IMR-90 (cell line): ENCODE measurements around the gene KCNMA1. TPM values are rescaled to one million over a fixed set of nuclear protein-coding genes. Genes with fewer than 3 reads are reported as not detected.

Source experiments
- ATAC-seq: fragments of 200-7000 bp; cut with Tn5 transposase; 2 replicates; pipeline ENCODE4 v1.9.1; 2020; ENCODE audit warnings: low read depth, mild to moderate bottlenecking, moderate library complexity
- BruUV-seq: library from RNA; stranded (reverse); fragments of 400-500 nt; replicated peaks from 2 replicates; lab custom pipeline; 2021; lab: Mats Ljungman, UMichigan
- CTCF ChIA-PET: fragments of 300-600 bp; formaldehyde crosslinking; extraction: SDS; loops from one replicate; lab custom pipeline; 2021; ENCODE audit warnings: antibody characterized with exemption; lab: Yijun Ruan, JAX
- POLR2A ChIA-PET: fragments of 300-600 bp; sonication (Branson Sonifier 250); formaldehyde crosslinking; loops from one replicate; lab custom pipeline; 2022; ENCODE audit warnings: antibody characterized with exemption; ENCODE audit not compliant: unreplicated experiment; lab: Charles Lee
- DNase-seq: peaks from one replicate; pipeline ENCODE4 v3.0.0; 2013
- H2AFZ ChIP-seq: replicated peaks from 2 replicates; pipeline ENCODE3; 2013; ENCODE audit warnings: low read length, mild to moderate bottlenecking; ENCODE audit not compliant: poor library complexity
- H2AK5ac ChIP-seq: 2 replicates; pipeline ENCODE4 v1.6.1; 2013; ENCODE audit warnings: low read depth, low read length, inconsistent platforms
- H2AK9ac ChIP-seq: replicated peaks from 2 replicates; pipeline ENCODE3; 2013; ENCODE audit warnings: mild to moderate bottlenecking, low read depth, low read length, moderate library complexity; ENCODE audit not compliant: poor library complexity
- H2BK120ac ChIP-seq: 2 replicates; pipeline ENCODE4 v1.6.1; 2013; ENCODE audit warnings: low read depth, low read length, inconsistent platforms
- H2BK15ac ChIP-seq: 3 replicates; pipeline ENCODE4 v1.6.1; 2013; ENCODE audit warnings: low read depth, low read length, inconsistent platforms
- H2BK20ac ChIP-seq: 2 replicates; pipeline ENCODE4 v1.6.1; 2013; ENCODE audit warnings: low read depth, mild to moderate bottlenecking, inconsistent platforms, low read length, moderate library complexity
- H2BK5ac ChIP-seq: 2 replicates; pipeline ENCODE4 v1.6.1; 2013; ENCODE audit warnings: mild to moderate bottlenecking, low read depth, low read length, inconsistent platforms; ENCODE audit not compliant: poor library complexity, severe bottlenecking
- H3K14ac ChIP-seq: replicated peaks from 2 replicates; pipeline ENCODE4 v1.6.1; 2013; ENCODE audit warnings: low read depth, low read length, inconsistent platforms
- H3K18ac ChIP-seq: 2 replicates; pipeline ENCODE4 v1.6.1; 2013; ENCODE audit warnings: low read depth, low read length, control low read depth
- H3K23ac ChIP-seq: 2 replicates; pipeline ENCODE4 v1.6.1; 2013; ENCODE audit warnings: low read depth, low read length, inconsistent platforms
- H3K27ac ChIP-seq: 2 replicates; pipeline ENCODE4 v1.5.1; 2013; ENCODE audit warnings: mild to moderate bottlenecking, control low read depth, low read length; ENCODE audit not compliant: insufficient read depth
- H3K27me3 ChIP-seq: 2 replicates; pipeline ENCODE4 v1.6.1; 2013; ENCODE audit warnings: low read length; ENCODE audit not compliant: control insufficient read depth, insufficient read depth
- H3K36me3 ChIP-seq: 2 replicates; pipeline ENCODE4 v1.6.1; 2013; ENCODE audit warnings: low read length, mixed read lengths; ENCODE audit not compliant: control insufficient read depth, insufficient read depth
- H3K4ac ChIP-seq: 2 replicates; pipeline ENCODE4 v1.6.1; 2013; ENCODE audit warnings: low read depth, low read length, inconsistent platforms
- H3K4me1 ChIP-seq: 2 replicates; pipeline ENCODE4 v1.6.1; 2013; ENCODE audit warnings: low read length, mixed read lengths; ENCODE audit not compliant: control insufficient read depth, insufficient read depth
- H3K4me2 ChIP-seq: 2 replicates; pipeline ENCODE4 v1.6.1; 2013; ENCODE audit warnings: low read depth, mild to moderate bottlenecking, control low read depth, low read length, moderate library complexity
- H3K4me3 ChIP-seq: 2 replicates; pipeline ENCODE4 v1.5.1; 2013; ENCODE audit warnings: low read depth, mild to moderate bottlenecking, control low read depth, low read length, moderate library complexity; ENCODE audit not compliant: insufficient read depth
- H3K56ac ChIP-seq: 2 replicates; pipeline ENCODE4 v1.6.1; 2013; ENCODE audit warnings: low read length, inconsistent platforms; ENCODE audit not compliant: insufficient read depth; ENCODE audit errors: extremely low read depth
- H3K79me1 ChIP-seq, 2 experiments: 2 replicates each; pipeline ENCODE4 v1.6.1; 2013; ENCODE audit warnings: low read length in 2 of 2, inconsistent platforms in 1 of 2, low read depth in 1 of 2
- H3K9ac ChIP-seq: 2 replicates; pipeline ENCODE4 v1.6.1; 2013; ENCODE audit warnings: low read depth, low read length, control low read depth
- H3K9me1 ChIP-seq: 2 replicates; pipeline ENCODE4 v1.6.1; 2013; ENCODE audit warnings: low read length, inconsistent platforms; ENCODE audit not compliant: insufficient read depth
- H3K9me3 ChIP-seq: 2 replicates; pipeline ENCODE4 v1.6.1; 2013; ENCODE audit warnings: low read length; ENCODE audit not compliant: control insufficient read depth, insufficient read depth
- H4K20me1 ChIP-seq: 2 replicates; pipeline ENCODE4 v1.6.1; 2013; ENCODE audit warnings: low read length, inconsistent platforms; ENCODE audit not compliant: insufficient read depth
- H4K5ac ChIP-seq: 2 replicates; pipeline ENCODE4 v1.6.1; 2013; ENCODE audit warnings: mild to moderate bottlenecking, low read depth, low read length, control low read depth
- H4K8ac ChIP-seq, 2 experiments: 2 replicates each; pipeline ENCODE4 v1.6.1; 2013; ENCODE audit warnings: low read depth in 2 of 2, low read length in 2 of 2, control low read depth in 1 of 2, inconsistent platforms in 1 of 2
- H4K91ac ChIP-seq: 2 replicates; pipeline ENCODE4 v1.6.1; 2013; ENCODE audit warnings: low read depth, low read length, inconsistent platforms; ENCODE audit not compliant: insufficient read depth
- CEBPB ChIP-seq: IDR thresholded peaks from 2 replicates; pipeline ENCODE4 v1.6.1; 2012; ENCODE audit warnings: low read depth, low read length, improper control_type of control experiment
- CHD1 ChIP-seq: IDR thresholded peaks from 2 replicates; pipeline ENCODE4 v1.6.1; 2012; ENCODE audit warnings: low read depth, low read length, improper control_type of control experiment
- FOS ChIP-seq: fragments of 150-350 bp; IDR thresholded peaks from 2 replicates; pipeline ENCODE4 v1.6.1; 2016; ENCODE audit warnings: low read depth, low read length
- MAFK ChIP-seq: IDR thresholded peaks from 2 replicates; pipeline ENCODE4 v1.6.1; 2012; ENCODE audit warnings: low read depth, low read length, improper control_type of control experiment
- MAZ ChIP-seq: IDR thresholded peaks from 2 replicates; pipeline ENCODE4 v1.6.1; 2012; ENCODE audit warnings: low read depth, mild to moderate bottlenecking, low read length, improper control_type of control experiment, moderate library complexity, borderline replicate concordance
- NFE2L2 ChIP-seq: fragments of 150-350 bp; IDR thresholded peaks from 2 replicates; pipeline ENCODE4 v1.6.1; 2016; ENCODE audit warnings: low read depth, mild to moderate bottlenecking, low read length
- POLR2A ChIP-seq: IDR thresholded peaks from 2 replicates; pipeline ENCODE4 v1.6.1; 2012; ENCODE audit warnings: mild to moderate bottlenecking, low read depth, low read length
- RAD21 ChIP-seq: IDR thresholded peaks from 2 replicates; pipeline ENCODE4 v1.6.1; 2012; ENCODE audit warnings: low read length, improper control_type of control experiment
- RFX5 ChIP-seq: IDR thresholded peaks from 2 replicates; pipeline ENCODE4 v1.8.0; 2012; ENCODE audit warnings: low read depth, mild to moderate bottlenecking, low read length, moderate library complexity
- SMC3 ChIP-seq: fragments of 150-350 bp; IDR thresholded peaks from 2 replicates; pipeline ENCODE4 v1.6.1; 2016; ENCODE audit warnings: low read depth, mild to moderate bottlenecking, antibody characterized with exemption, low read length, moderate library complexity
- WGBS, 2 experiments: methylation state at CpG; one replicate each; pipeline versions ENCODE4 v1.1.5 to v1.1.7; 2013; ENCODE audit warnings: missing lambda C conversion rate in 2 of 2; ENCODE audit not compliant: insufficient read length in 1 of 2; ENCODE audit errors: extremely low coverage in 2 of 2; 5-methylcytosine and 5-hydroxymethylcytosine counted together
- dilution Hi-C: fragments of 300-500 bp; cut with HindIII; formaldehyde crosslinking; loops from one replicate; pipeline ENCODE4 v1.14.3; 2018; ENCODE audit warnings: low sequenced_read_pairs; ENCODE audit not compliant: unreplicated experiment
- in situ Hi-C: fragments of 300-500 bp; cut with MboI; formaldehyde crosslinking; loops from 3 replicates; pipeline ENCODE4 v1.14.3; 2019; ENCODE audit warnings: low sequenced_read_pairs, inconsistent platforms, mixed read lengths
- intact Hi-C: fragments of 100-400 bp; cut with micrococcal nuclease; formaldehyde crosslinking; loops from 2 replicates; pipeline ENCODE4 v1.10.0; 2022
- polyA plus RNA-seq, 3 experiments: library from polyadenylated mRNA; depleted of rRNA; stranded (reverse); fragments of >200 nt; gene quantifications; 2 replicates each; pipeline ENCODE4 v1.2.3, GENCODE V29; 2012; ENCODE audit warnings: low replicate concordance in 1 of 3
- total RNA-seq: library from RNA; depleted of rRNA; stranded (reverse); fragments of >200 nt; gene quantifications from 2 replicates; pipeline ENCODE4 v1.2.3, GENCODE V29; 2012
- TF ChIP-seq, protein P1 (sequence below): conservative IDR thresholded peaks from 2 replicates; pipeline ENCODE4 v1.5.1; 2012; ENCODE audit warnings: mild to moderate bottlenecking, low read depth, low read length, improper control_type of control experiment
- TF ChIP-seq, protein P2 (sequence below): fragments of 150-350 bp; IDR thresholded peaks from 2 replicates; pipeline ENCODE4 v1.6.1; 2016; ENCODE audit warnings: low read depth, mild to moderate bottlenecking, low read length, moderate library complexity, borderline replicate concordance
- TF ChIP-seq, protein P3 (sequence below): fragments of 150-350 bp; IDR thresholded peaks from 2 replicates; pipeline ENCODE4 v1.6.1; 2017; ENCODE audit warnings: mild to moderate bottlenecking, antibody characterized with exemption, low read length, low read depth

Gene KCNMA1
- total and polyA plus RNA-seq, 2 of the 4 experiments (the other 2 are of a cell fraction) = 25.6 to 29.6 TPM

DNA sequence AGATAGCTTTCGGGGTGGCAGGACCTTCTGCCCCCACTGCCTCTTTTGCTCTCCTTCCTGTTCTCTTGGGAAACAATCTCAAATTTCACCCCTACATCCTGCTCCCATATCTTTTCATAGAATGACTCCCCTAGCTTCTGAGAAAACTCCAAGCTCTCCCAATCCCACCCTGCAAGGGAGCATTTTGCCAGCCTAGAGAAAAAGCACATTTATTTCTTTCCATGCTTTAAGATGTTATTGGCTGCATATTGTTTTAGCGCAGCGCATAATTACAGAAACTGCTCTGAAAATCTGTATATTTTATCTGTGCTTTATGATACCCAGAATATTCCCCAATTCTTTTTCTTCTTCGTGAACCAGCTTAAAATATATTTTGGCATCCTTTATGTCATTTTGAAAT lies 601.3 kb downstream of the KCNMA1 start:
- H2BK120ac ChIP-seq = no peak overlapping the region
- no TSS peak for BruUV-seq
- H3K4me3 ChIP-seq = no peak overlapping the region
- no peaks in the 10 kb centered on the region for H3K36me3 ChIP-seq
- intact Hi-C loops = no loop called here
- in situ Hi-C loops = no loop called here
- no peak overlapping the region for H2AK9ac ChIP-seq
- H2AFZ ChIP-seq = no peak overlapping the region
- no peak overlapping the region for H2BK20ac ChIP-seq
- H3K27ac ChIP-seq = no peak overlapping the region
- DNase-seq = no peak
- ATAC-seq = no peak
- TF ChIP-seq CEBPB = no peak
- no peak for TF ChIP-seq FOS
- TF ChIP-seq MAZ = no peak
- no peak for TF ChIP-seq RFX5
- no peak for TF ChIP-seq POLR2A
- no peak for TF ChIP-seq SMC3
- no peak for TF ChIP-seq MAFK
- TF ChIP-seq, protein P1, sequence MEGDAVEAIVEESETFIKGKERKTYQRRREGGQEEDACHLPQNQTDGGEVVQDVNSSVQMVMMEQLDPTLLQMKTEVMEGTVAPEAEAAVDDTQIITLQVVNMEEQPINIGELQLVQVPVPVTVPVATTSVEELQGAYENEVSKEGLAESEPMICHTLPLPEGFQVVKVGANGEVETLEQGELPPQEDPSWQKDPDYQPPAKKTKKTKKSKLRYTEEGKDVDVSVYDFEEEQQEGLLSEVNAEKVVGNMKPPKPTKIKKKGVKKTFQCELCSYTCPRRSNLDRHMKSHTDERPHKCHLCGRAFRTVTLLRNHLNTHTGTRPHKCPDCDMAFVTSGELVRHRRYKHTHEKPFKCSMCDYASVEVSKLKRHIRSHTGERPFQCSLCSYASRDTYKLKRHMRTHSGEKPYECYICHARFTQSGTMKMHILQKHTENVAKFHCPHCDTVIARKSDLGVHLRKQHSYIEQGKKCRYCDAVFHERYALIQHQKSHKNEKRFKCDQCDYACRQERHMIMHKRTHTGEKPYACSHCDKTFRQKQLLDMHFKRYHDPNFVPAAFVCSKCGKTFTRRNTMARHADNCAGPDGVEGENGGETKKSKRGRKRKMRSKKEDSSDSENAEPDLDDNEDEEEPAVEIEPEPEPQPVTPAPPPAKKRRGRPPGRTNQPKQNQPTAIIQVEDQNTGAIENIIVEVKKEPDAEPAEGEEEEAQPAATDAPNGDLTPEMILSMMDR = no peak
- no peak for TF ChIP-seq RAD21
- no peak for TF ChIP-seq CHD1
- no peak for TF ChIP-seq NFE2L2
- TF ChIP-seq, protein P2, sequence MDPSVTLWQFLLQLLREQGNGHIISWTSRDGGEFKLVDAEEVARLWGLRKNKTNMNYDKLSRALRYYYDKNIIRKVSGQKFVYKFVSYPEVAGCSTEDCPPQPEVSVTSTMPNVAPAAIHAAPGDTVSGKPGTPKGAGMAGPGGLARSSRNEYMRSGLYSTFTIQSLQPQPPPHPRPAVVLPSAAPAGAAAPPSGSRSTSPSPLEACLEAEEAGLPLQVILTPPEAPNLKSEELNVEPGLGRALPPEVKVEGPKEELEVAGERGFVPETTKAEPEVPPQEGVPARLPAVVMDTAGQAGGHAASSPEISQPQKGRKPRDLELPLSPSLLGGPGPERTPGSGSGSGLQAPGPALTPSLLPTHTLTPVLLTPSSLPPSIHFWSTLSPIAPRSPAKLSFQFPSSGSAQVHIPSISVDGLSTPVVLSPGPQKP = no peak
- TF ChIP-seq, protein P3, sequence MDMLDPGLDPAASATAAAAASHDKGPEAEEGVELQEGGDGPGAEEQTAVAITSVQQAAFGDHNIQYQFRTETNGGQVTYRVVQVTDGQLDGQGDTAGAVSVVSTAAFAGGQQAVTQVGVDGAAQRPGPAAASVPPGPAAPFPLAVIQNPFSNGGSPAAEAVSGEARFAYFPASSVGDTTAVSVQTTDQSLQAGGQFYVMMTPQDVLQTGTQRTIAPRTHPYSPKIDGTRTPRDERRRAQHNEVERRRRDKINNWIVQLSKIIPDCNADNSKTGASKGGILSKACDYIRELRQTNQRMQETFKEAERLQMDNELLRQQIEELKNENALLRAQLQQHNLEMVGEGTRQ = no peak
- dilution Hi-C loops = no loop called here
- no peaks in the 10 kb centered on the region for H3K9me3 ChIP-seq
- H2BK5ac ChIP-seq = no peak overlapping the region
- CTCF ChIA-PET = no interaction called here
- POLR2A ChIA-PET = no interaction called here
- no peaks in the 10 kb centered on the region for H3K79me1 ChIP-seq
- no peak overlapping the region for H4K91ac ChIP-seq
- H3K4me2 ChIP-seq = no peak overlapping the region
- H3K56ac ChIP-seq = no peak overlapping the region
- H2BK15ac ChIP-seq = no peak overlapping the region
- no peak overlapping the region for H3K18ac ChIP-seq
- H3K9ac ChIP-seq = no peak overlapping the region
- H4K20me1 ChIP-seq = no peaks in the 10 kb centered on the region
- no peaks in the 10 kb centered on the region; the same call in 1 of the 2 replicates for H3K4me1 ChIP-seq
- no peak overlapping the region for H4K5ac ChIP-seq
- H3K4ac ChIP-seq = no peak overlapping the region
- H4K8ac ChIP-seq = no peak overlapping the region
- H3K27me3 ChIP-seq = no peaks in the 10 kb centered on the region; the same call in 1 of the 2 replicates
- no CpG with 5 or more reads among the region's 4 CpGs for WGBS, 2 experiments
- H3K23ac ChIP-seq = no peak overlapping the region
- no peaks in the 10 kb centered on the region for H3K9me1 ChIP-seq
- no peak overlapping the region for H3K14ac ChIP-seq
- H2AK5ac ChIP-seq = no peak overlapping the region
